ENCODE results near the gene CSNK2A2.

CSNK2A2 gene

GRCh38 chr16:58198803-58199411 lies 1.0 kb upstream of the CSNK2A2 start:
- DNase-seq (ENCODE audit: low spot score) = no peak

GRCh38 chr16:58197314-58198012 lies 443 bp downstream of the CSNK2A2 start:
- no peak for DNase-seq (ENCODE audit: low spot score)

- no peak for DNase-seq (ENCODE audit: low spot score)
Observed at GRCh38 chr16:58196898-58197313, 1.0 kb downstream of the CSNK2A2 start.

- DNase-seq (ENCODE audit: low spot score) = no peak
Observed at GRCh38 chr16:58195771-58196170, 2.1 kb downstream of the CSNK2A2 start.

- no peak for DNase-seq (ENCODE audit: low spot score)
Observed at GRCh38 chr16:58195344-58195743, 2.6 kb downstream of the CSNK2A2 start.

- no peak for DNase-seq (ENCODE audit: low spot score)
Observed at GRCh38 chr16:58194790-58195189, 3.1 kb downstream of the CSNK2A2 start.

- DNase-seq (ENCODE audit: low spot score) = no peak
Observed at GRCh38 chr16:58187665-58188421, 10.1 kb downstream of the CSNK2A2 start.

GRCh38 chr16:58187092-58187491 lies 10.8 kb downstream of the CSNK2A2 start:
- DNase-seq (ENCODE audit: low spot score) = no peak

GRCh38 chr16:58186176-58186944 lies 11.5 kb downstream of the CSNK2A2 start:
- no peak for DNase-seq (ENCODE audit: low spot score)

GRCh38 chr16:58177353-58177710 lies 20.6 kb downstream of the CSNK2A2 start:
- DNase-seq (ENCODE audit: low spot score) = no peak

GRCh38 chr16:58176608-58177352 lies 21.1 kb downstream of the CSNK2A2 start:
- DNase-seq (ENCODE audit: low spot score) = no peak

GRCh38 chr16:58170223-58170622 lies 27.7 kb downstream of the CSNK2A2 start:
- no peak for DNase-seq (ENCODE audit: low spot score)

GRCh38 chr16:58160855-58161254 lies 37.1 kb downstream of the CSNK2A2 start:
- DNase-seq (ENCODE audit: low spot score) = no peak

- no peak for DNase-seq (ENCODE audit: low spot score)
Observed at GRCh38 chr16:58158725-58159124, 39.2 kb downstream of the CSNK2A2 start.

- no peak for DNase-seq (ENCODE audit: low spot score)
Observed at GRCh38 chr16:58157951-58158540, 39.9 kb downstream of the CSNK2A2 start.

GRCh38 chr16:58157239-58157638 lies 40.7 kb downstream of the CSNK2A2 start:
- no peak for DNase-seq (ENCODE audit: low spot score)

GRCh38 chr16:58155839-58156238 lies 42.1 kb downstream of the CSNK2A2 start:
- no peak for DNase-seq (ENCODE audit: low spot score)

GRCh38 chr16:58154345-58154744 lies 43.6 kb downstream of the CSNK2A2 start:
- DNase-seq (ENCODE audit: low spot score) = no peak

- no peak for DNase-seq (ENCODE audit: low spot score)
Observed at GRCh38 chr16:58152246-58152868, 45.5 kb downstream of the CSNK2A2 start.

- no peak for DNase-seq (ENCODE audit: low spot score)
Observed at GRCh38 chr16:58148526-58148925, 49.4 kb downstream of the CSNK2A2 start.

- no peak for DNase-seq (ENCODE audit: low spot score)
Observed at GRCh38 chr16:58148099-58148498, 49.8 kb downstream of the CSNK2A2 start.

Data from hematopoietic multipotent progenitor cell treated with erythropoietin and hydrocortisone succinate and interleukin-3 and kit ligand, for 15 days (in vitro differentiated cells).